SK-N-MC (cell line): Measurements from ENCODE around the gene SBSN.

Source experiments
- EZH2 ChIP-seq: fragments of 200-600 bp; sonication (generic); IDR thresholded peaks from one replicate; pipeline ENCODE4 v1.6.1; 2017; ENCODE audit warnings: antibody characterized with exemption
- POLR2AphosphoS5 ChIP-seq: IDR thresholded peaks from 2 replicates; pipeline ENCODE4 v1.6.1; 2012; ENCODE audit warnings: mild to moderate bottlenecking, low read depth, low read length, borderline replicate concordance

DNA sequence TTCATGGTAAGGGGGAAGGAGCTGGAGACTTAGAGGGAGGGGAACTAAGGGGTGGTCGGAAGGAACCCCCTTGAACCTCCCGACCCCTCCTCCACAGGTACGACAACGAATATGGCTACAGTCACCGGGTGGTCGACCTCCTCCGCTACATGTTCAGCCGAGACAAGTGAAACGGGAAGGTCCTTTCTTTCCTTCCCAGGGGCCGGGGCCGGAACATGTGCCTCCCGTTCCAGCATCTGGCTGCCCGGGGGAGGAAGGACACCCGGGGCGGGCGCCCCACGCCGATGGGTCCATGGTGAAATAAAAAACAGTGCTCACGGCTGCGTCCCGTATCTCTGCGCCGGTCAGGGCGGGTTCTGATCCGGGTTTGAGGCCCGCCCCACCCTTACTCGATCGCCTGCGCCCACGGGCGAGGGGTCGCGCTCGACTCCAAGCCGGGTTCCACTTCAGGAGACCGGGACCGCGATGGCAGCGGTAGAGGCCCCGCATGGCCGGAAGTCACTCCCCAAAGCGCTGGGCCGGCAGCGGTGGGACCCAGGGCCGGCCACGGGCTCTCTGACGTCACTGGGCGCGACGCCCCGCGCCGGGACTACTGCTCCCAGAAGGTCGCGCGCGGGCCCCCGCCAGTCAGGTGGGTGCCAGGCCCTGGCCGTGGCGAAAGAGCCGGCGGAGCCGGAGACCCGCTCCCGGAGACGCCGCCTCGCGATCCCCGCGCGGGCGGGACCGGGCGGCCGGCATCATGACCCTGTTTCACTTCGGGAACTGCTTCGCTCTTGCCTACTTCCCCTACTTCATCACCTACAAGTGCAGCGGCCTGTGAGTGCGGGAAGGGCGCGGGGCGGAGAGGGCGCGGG, 17.1 kb upstream of the SBSN start, which contains the start of gene TMEM147:
- TF ChIP-seq POLR2AphosphoS5 (peak; percentile 77), EZH2 (no peak)
